RWPE1 (cell line): ENCODE results near the gene POR.
"Not testable (repeated sequence)": the region's sequence is repeated elsewhere in the genome, so short reads cannot be mapped to it uniquely, and the experiment has no call there.

ENCODE experiments used
- CTCF ChIA-PET: fragments of 350-600 bp; sonication (Branson Sonifier 250); formaldehyde crosslinking; extraction: SDS; loops from one replicate; lab custom pipeline; 2021; lab: Yijun Ruan, JAX
- POLR2A ChIA-PET: fragments of 400-600 bp; formaldehyde crosslinking; extraction: SDS; loops from one replicate; lab custom pipeline; 2020; ENCODE audit warnings: antibody characterized with exemption; ENCODE audit not compliant: low non-redundant PET; lab: Yijun Ruan, JAX
- DNase-seq: peaks from one replicate; pipeline ENCODE4 v3.0.0; 2012; ENCODE audit warnings: low spot score
- H3K27ac ChIP-seq: fragments of 450-650 bp; 2 replicates; pipeline ENCODE4 v1.5.1; 2017
- TF ChIP-seq, protein P1 (sequence below): fragments of 450-650 bp; conservative IDR thresholded peaks from 2 replicates; pipeline ENCODE4 v1.5.1; 2017; ENCODE audit warnings: low read depth, mild to moderate bottlenecking

POR gene

DNA sequence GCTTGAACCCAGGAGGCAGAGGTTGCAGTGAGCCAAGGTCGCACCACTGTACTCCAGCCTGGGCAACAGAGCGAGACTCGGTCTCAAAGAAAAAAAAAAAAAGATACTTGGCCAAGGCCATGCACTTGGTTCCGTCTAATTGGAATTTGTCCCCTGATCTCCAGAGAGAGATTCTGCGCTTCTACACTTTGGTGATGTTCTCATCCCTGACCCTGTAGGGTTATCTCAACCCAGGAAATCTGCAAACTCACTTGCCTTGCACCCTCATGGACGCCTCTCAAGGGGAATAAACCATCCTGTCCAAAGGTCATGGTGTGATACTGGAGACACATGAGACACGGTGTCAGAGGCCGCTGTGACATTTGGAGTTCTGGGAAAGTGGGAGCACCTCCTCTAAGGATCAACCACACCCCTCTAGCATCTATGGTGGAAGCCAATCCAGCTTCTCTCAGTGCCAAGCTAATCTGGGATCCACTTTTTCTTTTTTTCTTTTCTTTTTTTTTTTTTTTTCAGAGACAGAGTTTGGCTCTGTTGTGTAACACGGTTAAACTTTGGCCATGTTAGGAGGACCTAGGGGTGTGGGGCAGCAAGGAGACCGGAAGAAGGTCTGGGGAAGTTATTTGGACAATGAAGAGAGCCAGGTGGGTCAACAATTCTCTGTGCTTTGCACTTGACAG lies 7.8 kb upstream of the POR start:
- ChIA-PET CTCF (interaction anchor here (1.6 kb wide), 1 partner anchor 10 kb away, joined by 3 read pairs; no protein-coding TSS in a partner anchor), POLR2A (interaction anchor here (0.6 kb wide), 1 partner anchor 35 kb away, joined by 3 read pairs; no protein-coding TSS in a partner anchor)
- no peak overlapping the region for H3K27ac ChIP-seq
- TF ChIP-seq, protein P1, sequence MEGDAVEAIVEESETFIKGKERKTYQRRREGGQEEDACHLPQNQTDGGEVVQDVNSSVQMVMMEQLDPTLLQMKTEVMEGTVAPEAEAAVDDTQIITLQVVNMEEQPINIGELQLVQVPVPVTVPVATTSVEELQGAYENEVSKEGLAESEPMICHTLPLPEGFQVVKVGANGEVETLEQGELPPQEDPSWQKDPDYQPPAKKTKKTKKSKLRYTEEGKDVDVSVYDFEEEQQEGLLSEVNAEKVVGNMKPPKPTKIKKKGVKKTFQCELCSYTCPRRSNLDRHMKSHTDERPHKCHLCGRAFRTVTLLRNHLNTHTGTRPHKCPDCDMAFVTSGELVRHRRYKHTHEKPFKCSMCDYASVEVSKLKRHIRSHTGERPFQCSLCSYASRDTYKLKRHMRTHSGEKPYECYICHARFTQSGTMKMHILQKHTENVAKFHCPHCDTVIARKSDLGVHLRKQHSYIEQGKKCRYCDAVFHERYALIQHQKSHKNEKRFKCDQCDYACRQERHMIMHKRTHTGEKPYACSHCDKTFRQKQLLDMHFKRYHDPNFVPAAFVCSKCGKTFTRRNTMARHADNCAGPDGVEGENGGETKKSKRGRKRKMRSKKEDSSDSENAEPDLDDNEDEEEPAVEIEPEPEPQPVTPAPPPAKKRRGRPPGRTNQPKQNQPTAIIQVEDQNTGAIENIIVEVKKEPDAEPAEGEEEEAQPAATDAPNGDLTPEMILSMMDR: no peak
- no peak for DNase-seq

DNA sequence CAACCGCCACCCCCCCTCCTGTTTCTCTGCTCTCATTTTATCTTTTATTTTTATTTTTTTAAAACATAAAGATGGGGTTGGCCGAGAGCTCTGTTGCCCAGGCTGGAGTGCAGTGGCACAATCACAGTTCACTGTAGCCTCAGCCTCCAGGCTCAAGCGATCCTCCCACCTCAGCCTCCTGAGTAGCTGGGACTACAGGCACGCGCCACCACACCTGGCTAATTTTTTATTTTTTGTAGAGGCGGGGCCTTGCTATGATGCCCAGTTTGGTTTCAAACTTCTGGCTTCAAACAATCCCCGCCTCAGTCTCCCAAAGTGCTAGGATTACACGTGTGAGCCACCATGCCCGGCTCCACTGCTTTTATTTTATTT lies 7.3 kb upstream of the POR start:
- CTCF ChIA-PET, H3K27ac ChIP-seq, DNase-seq, POLR2A ChIA-PET: not testable (repeated sequence)

DNA sequence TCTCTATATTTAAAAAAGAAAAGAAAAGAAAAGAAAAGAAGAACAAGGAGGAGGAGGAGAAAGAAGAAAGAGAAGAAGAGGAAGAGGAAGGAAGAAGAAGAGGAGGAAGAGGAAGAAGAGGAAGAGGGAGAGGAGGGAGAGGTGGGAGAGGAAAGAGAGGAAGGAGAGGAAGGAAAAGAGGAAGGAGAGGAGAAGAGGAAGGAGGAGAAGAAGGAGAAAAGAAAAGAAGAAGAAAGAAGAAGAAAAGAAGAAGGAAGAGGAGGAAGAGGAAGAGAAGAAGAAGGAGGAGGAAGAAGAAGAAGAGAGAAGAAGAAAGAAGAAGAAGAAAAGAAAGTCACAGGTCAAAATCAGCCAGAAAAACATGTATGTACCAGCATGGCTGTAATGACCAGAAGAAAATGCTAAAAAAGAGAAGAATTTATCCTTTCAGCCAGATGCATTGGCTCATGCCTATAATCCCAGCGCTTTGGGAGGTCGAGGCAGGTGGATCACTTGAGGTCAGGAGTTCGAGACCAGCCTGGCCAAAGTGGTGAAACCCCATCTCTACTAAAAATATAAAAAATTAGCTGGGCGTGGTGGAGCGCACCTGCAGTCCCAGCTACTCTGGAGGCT lies 5.3 kb upstream of the POR start:
- CTCF ChIA-PET: no interaction called here
- H3K27ac ChIP-seq: no peak overlapping the region
- DNase-seq: no peak
- POLR2A ChIA-PET: no interaction called here
- TF ChIP-seq, protein P1: no peak

DNA sequence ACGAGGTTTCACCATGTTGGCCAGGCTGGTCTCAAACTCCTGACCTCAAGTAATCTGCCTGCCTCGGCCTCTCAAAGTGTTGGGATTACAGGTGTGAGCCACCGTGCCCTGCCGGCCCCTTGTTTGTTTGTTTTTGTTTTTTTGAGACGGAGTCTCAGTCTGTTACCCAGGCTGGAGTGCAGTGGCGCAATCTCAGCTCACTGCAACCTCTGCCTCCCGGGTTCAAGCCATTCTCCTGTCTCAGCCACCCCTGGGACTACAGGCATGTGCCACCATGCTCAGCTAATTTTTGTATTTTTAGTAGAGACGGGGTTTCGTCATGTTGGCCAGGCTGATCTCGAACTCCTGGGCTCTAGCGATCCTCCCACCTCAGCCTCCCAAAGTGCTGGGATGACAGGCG lies 3.8 kb upstream of the POR start:
- CTCF ChIA-PET, H3K27ac ChIP-seq, POLR2A ChIA-PET, DNase-seq: not testable (repeated sequence)

DNA sequence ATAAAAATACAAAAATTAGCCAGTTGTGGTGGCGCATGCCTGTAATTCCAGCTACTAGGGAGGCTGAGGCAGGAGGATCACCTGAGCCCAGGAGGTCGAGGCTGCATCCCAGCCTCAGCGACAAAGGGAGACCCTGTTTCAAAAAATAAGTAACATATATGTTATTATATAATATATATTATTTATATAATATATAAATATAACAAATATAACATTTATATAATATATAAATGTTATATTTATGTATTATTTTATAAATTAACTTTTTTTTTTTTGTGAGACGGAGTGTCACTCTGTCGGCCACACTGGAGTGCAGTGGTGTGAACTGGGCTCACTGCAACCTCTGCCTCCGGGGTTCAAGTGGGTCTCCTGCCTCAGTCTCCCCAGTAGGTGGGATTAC lies 1.5 kb upstream of the POR start:
- CTCF ChIA-PET: no interaction called here
- no peak overlapping the region for H3K27ac ChIP-seq
- TF ChIP-seq, protein P1: no peak
- POLR2A ChIA-PET: interaction anchor here (1.0 kb wide), 1 partner anchor 36 kb away, joined by 3 read pairs; no protein-coding TSS in a partner anchor
- no peak for DNase-seq

DNA sequence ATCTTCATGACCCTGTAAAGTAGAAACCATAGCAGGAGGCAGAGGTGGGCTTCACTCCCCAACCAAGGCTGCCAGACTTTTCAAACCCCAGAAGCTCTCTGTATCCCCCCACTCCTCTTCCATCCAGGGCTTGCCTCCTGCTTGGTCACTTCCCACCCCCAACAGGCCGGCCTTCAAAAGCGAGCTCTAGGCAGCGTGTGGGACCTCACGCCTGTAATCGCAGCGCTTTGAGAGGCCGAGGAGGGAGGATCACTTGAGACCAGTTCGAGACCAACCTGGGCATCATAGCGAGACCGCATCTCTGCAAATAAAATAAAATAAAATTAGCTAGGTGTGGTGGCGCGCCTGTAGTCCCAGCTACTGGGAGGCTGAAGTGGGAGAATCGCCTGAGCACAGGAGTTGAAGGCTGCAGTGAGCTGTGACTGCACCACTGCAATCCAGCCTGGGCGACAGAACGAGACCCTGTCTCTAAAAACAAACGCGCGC lies 743 bp upstream of the POR start:
- DNase-seq: no peak
- ChIA-PET POLR2A (interaction anchor here (0.7 to 2.0 kb wide), 5 partner anchors 8 to 37 kb away, joined by 3 to 5 read pairs (median 3); no protein-coding TSS in a partner anchor), CTCF (no interaction called here)
- TF ChIP-seq, protein P1: no peak
- H3K27ac ChIP-seq: peak overlapping the region; percentile 76

DNA sequence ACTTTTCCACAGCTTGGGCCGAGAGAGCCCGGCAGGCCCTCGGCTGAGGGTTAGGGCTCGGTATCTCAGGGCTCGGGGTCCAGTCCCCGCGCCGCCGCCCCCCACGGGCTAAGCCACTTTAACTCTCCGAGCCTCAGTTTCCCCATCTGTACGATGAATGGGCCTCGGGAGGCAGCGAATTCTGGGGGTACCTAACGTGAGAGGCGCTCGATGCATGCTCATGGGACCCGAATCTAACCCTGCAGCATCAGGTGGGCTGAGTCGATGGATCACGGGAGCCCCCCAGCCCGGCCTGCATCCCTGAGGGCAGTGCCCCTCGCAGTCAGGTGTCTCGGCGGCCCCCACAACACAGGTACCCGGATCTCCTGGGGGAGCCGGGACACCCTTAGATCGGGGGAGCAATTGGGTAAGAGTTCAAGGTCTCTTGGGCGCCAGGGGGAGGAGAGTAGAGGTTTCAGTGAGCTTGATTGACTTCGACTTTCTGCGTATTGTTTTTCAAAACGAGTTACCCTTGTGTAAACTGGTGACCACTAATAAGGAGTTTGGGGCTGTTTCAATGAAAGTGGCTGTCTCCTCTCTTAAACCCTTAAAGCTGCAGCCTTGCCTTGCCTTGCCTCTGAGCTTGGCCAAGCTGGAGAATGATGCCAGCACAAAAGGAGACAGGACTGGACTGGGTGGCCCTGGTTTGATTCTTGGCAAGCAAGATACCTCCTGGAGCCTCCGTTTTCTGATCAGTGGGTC lies 631 bp downstream of the POR start:
- TF ChIP-seq, protein P1: no peak
- no peak for DNase-seq
- POLR2A ChIA-PET: interaction anchor here (0.5 to 2.0 kb wide), 9 partner anchors 9 to 79 kb away, joined by 3 to 5 read pairs (median 4); partner anchors contain the start of gene TMEM120A

More for the DNA sequence above, 631 bp downstream of the POR start:
- peak overlapping the region; percentile 76 for H3K27ac ChIP-seq
- CTCF ChIA-PET: interaction anchor here (0.5 to 1.4 kb wide), 3 partner anchors 17 to 49 kb away, joined by 3 to 5 read pairs (median 3); no protein-coding TSS in a partner anchor
